ENCODE measurements around the gene AP3B2. TPM values are rescaled to one million over a fixed set of nuclear protein-coding genes. Genes with fewer than 3 reads are reported as not detected.

AP3B2 gene
- total RNA-seq, 1 experiment from 2014 or later: 0.07 TPM

DNA sequence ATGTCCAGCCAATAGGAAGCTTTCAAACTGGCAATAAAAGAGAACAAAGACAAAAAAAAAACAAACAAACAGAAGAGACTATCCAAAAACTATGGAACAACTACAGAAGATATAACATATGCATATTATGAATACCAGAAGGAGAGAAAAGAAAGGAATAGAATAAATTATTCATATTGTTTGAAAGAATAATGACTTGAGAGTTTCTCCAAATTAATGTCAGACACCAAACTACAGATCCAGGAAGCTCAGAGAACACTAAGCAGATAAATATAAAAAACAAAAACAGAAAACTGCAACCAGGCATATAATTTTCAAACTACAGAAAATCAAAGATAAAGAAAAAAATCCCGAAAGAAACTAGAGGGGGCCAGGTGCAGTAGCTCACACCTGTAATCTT lies 34.1 kb upstream of the AP3B2 start:
- H3K27me3 ChIP-seq (ENCODE audit: insufficient read depth, low read length): no peaks in the 10 kb centered on the region
- H3K4me3 ChIP-seq (replicated peaks in 1 of 2; ENCODE audit: low read depth in 1 of 2, low read length in 2 of 2): no peak overlapping the region
- ATAC-seq (no peak), DNase-seq (ENCODE audit: low read depth, low spot score) (no peak)
- H3K36me3 ChIP-seq (ENCODE audit: control insufficient read depth in 1 of 2, insufficient read depth in 2 of 2, low read length in 2 of 2): no peaks in the 10 kb centered on the region
- RAD21 ChIA-PET (ENCODE audit: low non-redundant PET in 1 of 2, low total read pairs in 2 of 2, uncharacterized antibody in 2 of 2, unreplicated experiment in 2 of 2): no interaction called here
- CTCF ChIA-PET: no interaction called here
- no peak overlapping the region for H3K4me2 ChIP-seq (ENCODE audit: low read length)
- intact Hi-C loops (cut with micrococcal nuclease): no loop called here
- no TSS peak for BruUV-seq (replicated peaks)
- H2AFZ ChIP-seq (ENCODE audit: low read depth, low read length, poor library complexity, severe bottlenecking): no peak overlapping the region
- no peak overlapping the region for H3K27ac ChIP-seq (ENCODE audit: low read depth, low read length)
- TF ChIP-seq, protein P1, sequence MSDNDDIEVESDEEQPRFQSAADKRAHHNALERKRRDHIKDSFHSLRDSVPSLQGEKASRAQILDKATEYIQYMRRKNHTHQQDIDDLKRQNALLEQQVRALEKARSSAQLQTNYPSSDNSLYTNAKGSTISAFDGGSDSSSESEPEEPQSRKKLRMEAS (IDR thresholded peaks at IDR 0.05): no peak
- TF ChIP-seq EZH2 (IDR thresholded peaks at IDR 0.05) (no peak), SIN3A (IDR thresholded peaks at IDR 0.05; ENCODE audit: low read depth) (no peak), RAD21 (IDR thresholded peaks at IDR 0.05; ENCODE audit: low read depth) (no peak), JUND (IDR thresholded peaks at IDR 0.05) (no peak), ZFX (IDR thresholded peaks at IDR 0.05) (no peak), CBX3 (IDR thresholded peaks at IDR 0.05; ENCODE audit: low read depth) (no peak), YY1 (IDR thresholded peaks at IDR 0.05; ENCODE audit: extremely low read depth, insufficient replicate concordance, low read depth, low read length) (no peak), POLR2A (IDR thresholded peaks at IDR 0.05; ENCODE audit: borderline replicate concordance, extremely low read depth, insufficient read depth, insufficient read length) (no peak), ZNF274 (IDR thresholded peaks at IDR 0.05; ENCODE audit: low read depth, low read length) (no peak), TCF7L2 (IDR thresholded peaks at IDR 0.05; ENCODE audit: borderline replicate concordance, extremely low read depth, insufficient read depth, insufficient read length) (no peak), POLR2AphosphoS5 (IDR thresholded peaks at IDR 0.05; ENCODE audit: low read depth, low read length) (no peak), EZH2phosphoT487 (IDR thresholded peaks at IDR 0.05; ENCODE audit: borderline replicate concordance) (no peak), SRF (IDR thresholded peaks at IDR 0.05; ENCODE audit: low read depth) (no peak), SP1 (IDR thresholded peaks at IDR 0.05; ENCODE audit: low read depth) (no peak), CEBPB (IDR thresholded peaks at IDR 0.05; ENCODE audit: low read depth) (no peak)
- TF ChIP-seq, protein P2, sequence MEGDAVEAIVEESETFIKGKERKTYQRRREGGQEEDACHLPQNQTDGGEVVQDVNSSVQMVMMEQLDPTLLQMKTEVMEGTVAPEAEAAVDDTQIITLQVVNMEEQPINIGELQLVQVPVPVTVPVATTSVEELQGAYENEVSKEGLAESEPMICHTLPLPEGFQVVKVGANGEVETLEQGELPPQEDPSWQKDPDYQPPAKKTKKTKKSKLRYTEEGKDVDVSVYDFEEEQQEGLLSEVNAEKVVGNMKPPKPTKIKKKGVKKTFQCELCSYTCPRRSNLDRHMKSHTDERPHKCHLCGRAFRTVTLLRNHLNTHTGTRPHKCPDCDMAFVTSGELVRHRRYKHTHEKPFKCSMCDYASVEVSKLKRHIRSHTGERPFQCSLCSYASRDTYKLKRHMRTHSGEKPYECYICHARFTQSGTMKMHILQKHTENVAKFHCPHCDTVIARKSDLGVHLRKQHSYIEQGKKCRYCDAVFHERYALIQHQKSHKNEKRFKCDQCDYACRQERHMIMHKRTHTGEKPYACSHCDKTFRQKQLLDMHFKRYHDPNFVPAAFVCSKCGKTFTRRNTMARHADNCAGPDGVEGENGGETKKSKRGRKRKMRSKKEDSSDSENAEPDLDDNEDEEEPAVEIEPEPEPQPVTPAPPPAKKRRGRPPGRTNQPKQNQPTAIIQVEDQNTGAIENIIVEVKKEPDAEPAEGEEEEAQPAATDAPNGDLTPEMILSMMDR (IDR thresholded peaks at IDR 0.05 in 2 of 3, conservative IDR thresholded peaks at IDR 0.05 in 1 of 3; ENCODE audit: borderline replicate concordance in 1 of 3, insufficient read depth in 1 of 3, low read depth in 2 of 3, low read length in 2 of 3): no peak
- TF ChIP-seq, protein P3, sequence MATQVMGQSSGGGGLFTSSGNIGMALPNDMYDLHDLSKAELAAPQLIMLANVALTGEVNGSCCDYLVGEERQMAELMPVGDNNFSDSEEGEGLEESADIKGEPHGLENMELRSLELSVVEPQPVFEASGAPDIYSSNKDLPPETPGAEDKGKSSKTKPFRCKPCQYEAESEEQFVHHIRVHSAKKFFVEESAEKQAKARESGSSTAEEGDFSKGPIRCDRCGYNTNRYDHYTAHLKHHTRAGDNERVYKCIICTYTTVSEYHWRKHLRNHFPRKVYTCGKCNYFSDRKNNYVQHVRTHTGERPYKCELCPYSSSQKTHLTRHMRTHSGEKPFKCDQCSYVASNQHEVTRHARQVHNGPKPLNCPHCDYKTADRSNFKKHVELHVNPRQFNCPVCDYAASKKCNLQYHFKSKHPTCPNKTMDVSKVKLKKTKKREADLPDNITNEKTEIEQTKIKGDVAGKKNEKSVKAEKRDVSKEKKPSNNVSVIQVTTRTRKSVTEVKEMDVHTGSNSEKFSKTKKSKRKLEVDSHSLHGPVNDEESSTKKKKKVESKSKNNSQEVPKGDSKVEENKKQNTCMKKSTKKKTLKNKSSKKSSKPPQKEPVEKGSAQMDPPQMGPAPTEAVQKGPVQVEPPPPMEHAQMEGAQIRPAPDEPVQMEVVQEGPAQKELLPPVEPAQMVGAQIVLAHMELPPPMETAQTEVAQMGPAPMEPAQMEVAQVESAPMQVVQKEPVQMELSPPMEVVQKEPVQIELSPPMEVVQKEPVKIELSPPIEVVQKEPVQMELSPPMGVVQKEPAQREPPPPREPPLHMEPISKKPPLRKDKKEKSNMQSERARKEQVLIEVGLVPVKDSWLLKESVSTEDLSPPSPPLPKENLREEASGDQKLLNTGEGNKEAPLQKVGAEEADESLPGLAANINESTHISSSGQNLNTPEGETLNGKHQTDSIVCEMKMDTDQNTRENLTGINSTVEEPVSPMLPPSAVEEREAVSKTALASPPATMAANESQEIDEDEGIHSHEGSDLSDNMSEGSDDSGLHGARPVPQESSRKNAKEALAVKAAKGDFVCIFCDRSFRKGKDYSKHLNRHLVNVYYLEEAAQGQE (IDR thresholded peaks at IDR 0.05; ENCODE audit: low read depth): no peak
- TF ChIP-seq, protein P4, sequence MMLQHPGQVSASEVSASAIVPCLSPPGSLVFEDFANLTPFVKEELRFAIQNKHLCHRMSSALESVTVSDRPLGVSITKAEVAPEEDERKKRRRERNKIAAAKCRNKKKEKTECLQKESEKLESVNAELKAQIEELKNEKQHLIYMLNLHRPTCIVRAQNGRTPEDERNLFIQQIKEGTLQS (IDR thresholded peaks at IDR 0.05): no peak
- POLR2A ChIA-PET: no interaction called here
- no peak overlapping the region for H3K9ac ChIP-seq (ENCODE audit: low read length)
- H4K20me1 ChIP-seq (ENCODE audit: insufficient read depth): no peaks in the 10 kb centered on the region
- no peaks in the 10 kb centered on the region for H3K9me2 ChIP-seq (ENCODE audit: insufficient read depth)
- H3K9me3 ChIP-seq (ENCODE audit: control insufficient read depth in 1 of 2, insufficient read depth in 1 of 2, low read depth in 1 of 2, low read length in 2 of 2): no peaks in the 10 kb centered on the region
- peaks cover 9% of the 10 kb centered on the region in 2 experiments for H3K4me1 ChIP-seq (ENCODE audit: control insufficient read depth in 1 of 2, insufficient read depth in 2 of 2, low read length in 2 of 2)
- H3K79me2 ChIP-seq (ENCODE audit: insufficient read depth, low read length): no peaks in the 10 kb centered on the region

Data from HCT116 (cell line).